PC-3 (cell line): Measurements from ENCODE around the gene EXOC1L.

Experiments used
- EZH2 ChIP-seq: fragments of 300-600 bp; sonication (generic); IDR thresholded peaks from one replicate; pipeline ENCODE4 v1.6.1; 2017; ENCODE audit warnings: antibody characterized with exemption, mild to moderate bottlenecking, low read length; ENCODE audit not compliant: unreplicated experiment
- EZH2phosphoT487 ChIP-seq: fragments of 300-600 bp; sonication (generic); IDR thresholded peaks from 2 replicates; pipeline ENCODE4 v1.6.1; 2018; ENCODE audit warnings: mild to moderate bottlenecking, antibody characterized with exemption, low read length, borderline replicate concordance
- TF ChIP-seq, protein P1 (sequence below): fragments of 300-600 bp; sonication (generic); conservative IDR thresholded peaks from 2 replicates; pipeline ENCODE4 v1.5.1; 2017; ENCODE audit warnings: antibody characterized with exemption, low read depth, mild to moderate bottlenecking, low read length

DNA sequence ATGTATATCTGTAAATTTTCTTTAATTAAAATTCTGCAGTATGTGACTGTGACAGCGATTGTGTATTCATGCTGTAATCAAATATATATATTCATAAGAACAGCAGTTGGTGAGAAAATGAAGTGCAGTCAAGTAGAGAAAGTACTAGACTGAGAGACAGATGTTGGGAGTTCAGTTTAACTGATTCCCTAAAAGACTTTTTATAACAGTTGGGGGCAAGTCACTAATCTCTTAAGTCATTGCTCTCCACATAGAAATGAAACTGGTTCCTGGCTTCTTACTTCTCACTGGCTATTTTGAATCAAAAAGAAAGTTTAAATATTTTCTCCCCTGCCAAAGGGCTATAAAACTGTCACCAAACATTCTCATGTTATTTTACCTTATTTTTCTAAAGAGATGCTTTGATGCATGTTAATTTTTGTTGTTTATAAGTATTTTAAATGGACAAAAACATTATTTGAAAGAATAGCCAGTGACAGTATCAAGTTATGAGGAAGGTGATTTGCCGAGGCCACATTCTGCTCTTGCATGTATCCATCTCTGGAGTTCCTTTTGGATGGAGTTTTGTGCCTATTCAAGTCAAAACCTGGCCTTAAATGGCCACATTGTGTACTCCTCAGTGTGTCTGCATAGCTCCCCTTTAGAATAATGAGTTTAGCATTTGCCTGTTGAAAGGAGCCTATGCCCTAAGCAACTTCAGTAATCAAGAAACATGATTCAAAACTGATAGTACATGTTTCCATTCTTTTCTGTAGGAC is 64.7 kb downstream of the EXOC1L start:
- TF ChIP-seq, protein P1, sequence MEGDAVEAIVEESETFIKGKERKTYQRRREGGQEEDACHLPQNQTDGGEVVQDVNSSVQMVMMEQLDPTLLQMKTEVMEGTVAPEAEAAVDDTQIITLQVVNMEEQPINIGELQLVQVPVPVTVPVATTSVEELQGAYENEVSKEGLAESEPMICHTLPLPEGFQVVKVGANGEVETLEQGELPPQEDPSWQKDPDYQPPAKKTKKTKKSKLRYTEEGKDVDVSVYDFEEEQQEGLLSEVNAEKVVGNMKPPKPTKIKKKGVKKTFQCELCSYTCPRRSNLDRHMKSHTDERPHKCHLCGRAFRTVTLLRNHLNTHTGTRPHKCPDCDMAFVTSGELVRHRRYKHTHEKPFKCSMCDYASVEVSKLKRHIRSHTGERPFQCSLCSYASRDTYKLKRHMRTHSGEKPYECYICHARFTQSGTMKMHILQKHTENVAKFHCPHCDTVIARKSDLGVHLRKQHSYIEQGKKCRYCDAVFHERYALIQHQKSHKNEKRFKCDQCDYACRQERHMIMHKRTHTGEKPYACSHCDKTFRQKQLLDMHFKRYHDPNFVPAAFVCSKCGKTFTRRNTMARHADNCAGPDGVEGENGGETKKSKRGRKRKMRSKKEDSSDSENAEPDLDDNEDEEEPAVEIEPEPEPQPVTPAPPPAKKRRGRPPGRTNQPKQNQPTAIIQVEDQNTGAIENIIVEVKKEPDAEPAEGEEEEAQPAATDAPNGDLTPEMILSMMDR = no peak
- TF ChIP-seq EZH2 (no peak), EZH2phosphoT487 (no peak)
